ENCODE measurements around the gene SLIT3. TPM values are rescaled to one million over a fixed set of nuclear protein-coding genes. Genes with fewer than 3 reads are reported as not detected.

Gene SLIT3
- total RNA-seq, 1 donor from 2014 or later = 40.2 TPM

DNA sequence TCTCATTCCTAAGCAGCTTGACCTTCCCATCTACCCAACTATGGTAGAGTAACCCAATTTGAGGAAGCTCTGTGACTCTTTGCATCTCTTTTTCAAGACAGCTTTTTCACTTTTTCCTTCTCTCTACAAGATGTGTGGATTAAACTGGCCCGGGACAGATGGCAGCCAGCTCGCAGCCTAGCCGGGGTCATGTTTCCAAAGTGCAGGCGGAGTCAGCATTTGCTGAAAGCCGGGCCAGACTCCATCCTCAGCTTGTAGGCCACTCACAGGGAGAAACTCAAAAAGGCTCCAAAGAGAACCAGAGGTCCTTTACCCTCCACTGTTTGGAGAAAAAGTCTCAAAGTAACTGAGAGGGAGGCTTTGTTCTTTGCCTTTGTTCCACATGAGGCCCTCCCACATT, 435.0 kb downstream of the SLIT3 start:
- DNase-seq (ENCODE audit: low spot score) = no peak

DNA sequence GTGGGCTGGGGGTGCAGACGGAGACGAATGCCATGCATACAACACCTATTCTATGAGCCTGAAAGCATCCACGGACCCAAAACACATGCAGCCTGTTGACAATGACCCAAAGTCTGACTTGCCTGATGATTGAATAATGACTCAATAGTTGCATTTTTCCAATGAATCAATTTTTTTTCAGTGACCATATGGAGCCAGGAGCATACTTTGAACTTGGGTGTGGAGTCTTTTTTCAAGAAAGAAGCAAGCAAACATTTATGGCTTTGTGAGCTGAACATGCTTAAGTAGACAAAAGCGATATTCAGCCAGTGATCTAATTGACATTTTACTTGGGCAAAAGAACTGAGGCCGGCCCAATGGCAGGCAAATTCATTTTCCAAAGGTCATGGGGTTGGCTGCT, 437.9 kb downstream of the SLIT3 start:
- DNase-seq (ENCODE audit: low spot score) = no peak

DNA sequence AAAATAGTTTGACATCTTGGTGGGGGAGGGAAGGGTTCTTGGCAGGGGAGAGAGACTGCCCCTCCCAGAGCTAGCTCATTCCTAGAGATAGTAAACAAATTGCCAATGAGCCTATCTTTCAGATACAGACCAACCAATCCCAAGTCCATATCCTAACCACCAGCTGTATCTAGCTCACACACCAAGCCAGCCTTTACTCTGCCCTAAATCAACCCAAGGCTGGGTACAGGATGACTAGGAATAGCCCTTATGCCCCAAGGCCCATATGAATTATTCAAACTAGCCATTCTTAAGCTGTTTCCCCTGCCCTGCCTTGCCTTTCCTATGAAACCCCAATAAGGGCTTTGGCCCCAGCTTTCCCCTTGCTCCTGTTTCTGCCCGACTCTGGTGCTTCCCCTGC, 440.4 kb downstream of the SLIT3 start:
- no peak for DNase-seq (ENCODE audit: low spot score)

DNA sequence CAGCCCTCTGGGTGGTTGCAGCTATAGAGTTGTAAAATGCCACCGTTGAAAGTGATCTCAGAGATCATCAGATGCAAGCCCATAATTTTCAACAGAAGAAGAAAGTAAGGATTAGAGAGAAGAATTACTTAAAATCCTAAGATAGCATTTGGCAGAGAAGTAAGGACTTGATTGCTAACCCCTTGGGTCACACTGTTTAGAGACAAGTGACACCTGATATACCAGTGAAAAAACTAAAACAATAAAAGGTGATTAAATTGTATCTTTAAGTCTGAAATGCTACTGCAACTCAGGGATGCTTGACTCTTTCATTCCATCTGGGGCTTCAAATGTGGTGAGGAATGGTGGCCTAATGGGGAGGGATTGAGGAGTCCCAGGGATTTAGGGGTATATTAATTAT, 440.9 kb downstream of the SLIT3 start:
- no peak for DNase-seq (ENCODE audit: low spot score)

DNA sequence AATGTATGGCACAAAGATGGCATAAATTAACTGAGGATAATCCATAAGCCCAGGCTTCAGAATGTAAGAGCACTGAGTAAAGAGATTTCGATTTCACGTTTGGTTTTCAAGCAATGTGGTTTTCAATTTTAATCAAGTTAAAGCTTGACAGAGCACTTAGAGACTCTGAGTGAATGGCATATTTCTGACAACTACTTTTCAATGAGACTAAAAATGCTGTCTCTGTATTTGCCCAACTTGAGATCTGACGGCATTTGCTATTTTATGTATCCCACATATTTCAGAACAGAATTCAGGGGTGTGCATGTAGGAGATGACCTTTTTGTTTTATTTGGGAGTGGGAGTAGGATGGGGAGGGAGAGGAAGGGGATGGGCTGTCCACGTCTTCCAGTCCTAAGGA, 441.5 kb downstream of the SLIT3 start:
- no peak for DNase-seq (ENCODE audit: low spot score)

DNA sequence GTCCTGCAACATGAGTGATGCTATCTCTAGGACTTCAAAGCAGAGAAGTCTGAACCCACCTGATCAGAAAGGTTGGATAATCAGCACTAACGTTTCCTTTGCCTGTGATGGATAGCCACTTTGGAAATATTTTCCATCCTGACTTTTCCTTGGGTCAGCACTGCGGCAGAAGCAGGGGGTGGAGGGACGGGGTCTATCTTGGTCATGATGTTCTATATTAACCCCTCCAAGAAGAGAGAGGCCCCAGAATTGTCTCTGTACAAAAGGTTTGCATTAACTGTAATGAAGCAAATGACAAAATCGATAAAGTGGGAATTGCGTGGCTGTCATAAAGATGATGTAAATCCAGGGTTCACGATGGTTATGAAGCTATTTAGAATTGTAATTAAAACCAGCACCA, 441.9 kb downstream of the SLIT3 start:
- no peak for DNase-seq (ENCODE audit: low spot score)

DNA sequence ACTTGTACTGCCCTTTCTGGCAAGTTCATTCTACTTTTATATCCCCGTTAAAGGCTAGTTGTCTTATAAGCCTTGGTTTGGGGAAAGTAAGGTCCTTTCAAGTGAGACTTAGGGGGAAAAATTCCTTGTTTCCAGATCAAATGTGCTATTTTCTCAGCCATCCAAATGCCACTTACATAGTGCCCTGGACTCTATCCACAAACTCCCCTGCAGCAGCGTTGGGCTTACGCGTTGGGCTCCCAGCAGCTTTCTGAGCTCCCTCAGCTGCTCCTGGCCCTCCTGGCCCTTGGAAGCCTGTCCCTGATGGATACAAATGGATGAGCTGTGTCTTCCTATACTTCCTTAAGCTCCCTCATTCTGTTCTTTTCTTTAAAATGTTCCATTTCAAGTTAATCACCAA, 442.6 kb downstream of the SLIT3 start:
- DNase-seq (ENCODE audit: low spot score) = no peak

DNA sequence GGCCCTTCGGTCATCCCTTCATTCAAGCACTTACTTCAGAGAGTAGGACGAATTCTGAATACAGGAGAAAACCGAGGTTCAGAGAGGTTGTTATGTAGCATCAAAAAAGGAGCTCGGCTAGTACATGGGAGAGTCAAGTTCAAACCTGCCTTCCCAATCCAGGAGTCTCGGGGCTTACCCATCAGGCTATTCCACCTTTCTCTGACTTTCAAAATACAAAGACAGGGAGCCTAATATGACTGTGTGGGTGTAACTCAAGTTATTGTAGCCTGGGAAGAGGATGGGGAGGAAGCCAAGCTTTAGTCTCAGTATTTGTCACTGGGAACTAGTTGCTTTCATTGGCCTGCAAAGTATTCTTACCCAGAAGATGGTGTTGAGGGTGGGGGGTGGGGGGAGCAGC, 447.0 kb downstream of the SLIT3 start:
- DNase-seq (ENCODE audit: low spot score) = no peak

DNA sequence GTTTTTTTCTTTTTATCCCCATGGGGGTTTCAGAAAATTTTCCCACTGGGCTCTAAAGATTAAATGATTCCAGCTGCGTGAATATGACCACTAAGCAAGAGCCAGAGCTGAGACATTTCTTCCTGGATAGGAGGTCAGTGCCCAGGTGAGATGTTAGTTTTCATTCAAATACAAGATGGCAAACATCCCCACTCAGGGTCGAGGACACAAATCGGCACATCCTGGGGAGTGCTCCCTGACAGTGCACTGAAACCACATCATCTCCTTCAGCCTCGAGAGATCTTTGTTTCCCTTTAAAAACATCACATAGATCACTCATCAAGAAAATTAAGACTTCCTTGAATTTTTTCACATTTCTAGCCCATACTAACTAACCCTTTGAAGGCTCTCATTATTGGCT, 448.6 kb downstream of the SLIT3 start:
- DNase-seq (ENCODE audit: low spot score) = no peak

DNA sequence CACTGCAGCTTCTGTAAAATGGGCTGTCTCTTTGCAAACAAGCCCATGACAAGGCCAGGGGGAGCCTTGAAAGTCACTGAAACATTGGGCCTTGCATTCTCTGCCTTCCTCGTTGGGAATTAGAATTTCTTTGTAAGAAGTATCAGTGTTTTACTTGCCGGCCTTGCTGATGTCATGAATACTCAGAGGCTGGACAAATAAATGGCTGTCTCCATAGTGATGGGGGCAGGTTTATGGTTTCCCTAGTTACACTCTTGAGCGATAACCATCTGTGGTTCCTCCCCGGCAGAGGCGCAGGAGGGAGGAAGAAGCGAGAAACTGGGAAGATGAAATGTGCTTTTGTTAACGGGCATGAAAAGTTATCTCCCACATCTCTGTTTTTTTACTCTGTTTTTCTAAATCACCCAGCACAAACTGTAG, 449.0 kb downstream of the SLIT3 start:
- no peak for DNase-seq (ENCODE audit: low spot score)

DNA sequence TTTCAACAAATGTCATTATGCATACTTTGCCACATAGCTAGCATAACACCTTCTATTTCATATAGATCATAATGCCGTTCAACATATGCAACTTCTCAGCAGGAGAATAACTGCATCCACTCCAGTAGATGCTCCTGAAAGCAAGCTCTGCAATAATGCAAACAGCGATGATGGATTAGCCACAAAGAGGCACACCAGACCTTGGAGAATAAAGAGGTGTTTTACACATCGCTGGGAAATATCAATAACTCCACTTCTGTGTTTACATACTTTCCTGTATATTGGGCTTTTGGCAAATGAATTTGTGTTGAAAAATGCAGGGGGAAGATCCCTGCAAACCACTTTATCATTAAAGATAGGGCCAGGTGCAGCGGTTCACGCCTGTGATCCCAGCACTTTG, 450.3 kb downstream of the SLIT3 start:
- DNase-seq (ENCODE audit: low spot score) = no peak

DNA sequence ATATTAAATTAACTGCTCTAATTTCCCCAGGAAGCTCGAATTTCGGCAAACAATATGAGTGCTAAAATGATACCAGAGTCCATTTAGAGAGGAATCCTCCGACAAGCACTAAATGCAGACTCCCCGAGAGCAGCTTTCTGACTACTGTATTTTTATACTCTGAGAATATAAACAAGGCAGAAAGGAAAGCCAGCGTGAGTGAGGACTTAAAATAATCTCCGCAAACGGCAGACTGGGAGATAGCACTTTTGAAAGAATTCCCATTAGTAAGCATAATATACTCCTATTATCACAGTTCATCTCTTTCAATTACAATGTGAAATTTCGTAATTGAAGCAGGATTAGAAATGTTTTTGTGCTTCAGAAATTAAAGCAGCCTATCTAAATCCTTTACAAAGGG, 452.4 kb downstream of the SLIT3 start:
- no peak for DNase-seq (ENCODE audit: low spot score)

DNA sequence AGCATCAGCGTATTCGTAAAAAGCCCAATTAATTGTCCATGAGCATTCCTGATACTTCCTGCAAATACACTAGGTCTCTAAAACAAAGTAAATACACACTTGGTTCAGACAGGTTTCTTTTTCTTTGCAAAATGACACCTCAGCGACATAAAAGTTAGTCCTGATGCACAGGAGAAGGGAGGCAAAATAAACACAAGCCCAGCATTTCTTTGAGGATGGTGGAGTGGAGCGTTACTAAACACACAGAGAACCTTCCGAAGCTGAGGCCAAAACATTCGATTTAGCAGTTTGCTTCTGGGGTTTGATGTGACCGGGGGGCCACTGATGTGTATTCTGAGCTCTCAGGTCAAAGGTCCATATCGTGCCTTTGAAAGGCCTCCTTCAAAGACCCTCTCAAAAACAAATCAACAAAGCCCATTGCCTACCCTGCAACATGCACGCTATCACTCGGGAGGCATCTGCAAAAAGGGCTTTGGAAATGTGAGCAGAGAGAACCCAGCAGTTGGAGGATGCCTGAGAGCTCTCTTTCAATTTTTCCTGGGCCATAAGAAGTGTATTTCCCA, 453.3 kb downstream of the SLIT3 start:
- DNase-seq (ENCODE audit: low spot score) = no peak

DNA sequence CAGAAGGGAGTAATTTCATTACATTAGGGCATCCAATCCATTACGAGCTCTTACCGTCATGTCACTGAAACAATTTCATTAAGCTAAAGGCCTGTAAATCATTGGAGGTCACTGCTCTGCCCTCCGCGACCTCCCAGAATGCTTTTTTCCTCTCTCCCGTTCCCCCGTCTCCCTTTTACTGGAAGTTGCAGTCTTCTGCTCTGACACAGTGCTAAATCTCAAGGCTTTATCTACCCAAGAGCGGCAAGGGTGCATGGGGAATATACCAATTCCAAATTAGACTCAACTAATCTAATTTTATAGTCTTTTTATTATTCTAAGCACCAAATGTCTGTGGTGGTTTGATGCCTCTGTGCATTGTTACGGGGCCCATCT, 456.0 kb downstream of the SLIT3 start:
- DNase-seq (ENCODE audit: low spot score) = no peak

DNA sequence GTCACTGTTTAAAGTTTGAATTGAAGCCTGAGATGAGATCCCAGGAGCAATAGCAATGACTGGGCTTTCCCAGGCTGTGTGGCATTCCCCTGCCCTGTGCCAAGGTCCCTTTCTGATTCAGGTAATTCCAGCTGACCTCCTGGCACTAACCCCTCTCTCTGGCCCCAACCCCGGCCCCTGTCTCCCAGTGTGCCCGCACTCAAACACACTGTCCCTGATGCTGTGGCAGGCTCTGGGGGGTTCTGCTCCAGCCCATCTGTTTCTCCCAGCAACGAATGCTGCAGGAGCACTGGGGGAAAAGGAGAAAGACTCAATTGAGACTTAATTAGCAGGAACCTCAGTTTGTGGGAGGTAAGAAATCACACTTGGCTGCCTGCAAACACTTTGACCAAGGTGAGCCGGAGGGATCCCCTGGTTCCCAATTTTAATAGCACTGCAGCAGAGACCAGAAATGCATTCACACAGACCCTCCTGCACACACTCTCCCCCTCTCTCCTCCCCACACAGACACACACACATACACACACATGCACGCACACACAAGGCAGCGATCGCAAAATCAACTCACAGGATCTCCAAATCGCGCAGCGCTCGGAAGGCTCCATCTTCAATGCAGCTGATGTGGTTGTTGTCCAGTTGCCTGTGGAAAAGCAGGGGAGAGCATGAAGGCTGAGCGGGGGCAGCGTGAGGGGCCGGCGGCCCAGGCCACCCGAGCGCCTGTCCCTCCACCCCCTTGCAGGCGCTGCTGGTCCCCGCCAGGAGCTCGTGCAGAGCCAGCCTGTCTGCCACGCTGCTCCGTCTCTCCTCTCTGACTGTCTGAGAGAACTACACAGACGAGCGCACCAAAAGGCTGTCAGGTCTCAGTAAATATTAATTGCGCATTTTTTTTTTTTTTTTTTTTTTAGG, 456.7 kb downstream of the SLIT3 start:
- no peak for DNase-seq (ENCODE audit: low spot score)

DNA sequence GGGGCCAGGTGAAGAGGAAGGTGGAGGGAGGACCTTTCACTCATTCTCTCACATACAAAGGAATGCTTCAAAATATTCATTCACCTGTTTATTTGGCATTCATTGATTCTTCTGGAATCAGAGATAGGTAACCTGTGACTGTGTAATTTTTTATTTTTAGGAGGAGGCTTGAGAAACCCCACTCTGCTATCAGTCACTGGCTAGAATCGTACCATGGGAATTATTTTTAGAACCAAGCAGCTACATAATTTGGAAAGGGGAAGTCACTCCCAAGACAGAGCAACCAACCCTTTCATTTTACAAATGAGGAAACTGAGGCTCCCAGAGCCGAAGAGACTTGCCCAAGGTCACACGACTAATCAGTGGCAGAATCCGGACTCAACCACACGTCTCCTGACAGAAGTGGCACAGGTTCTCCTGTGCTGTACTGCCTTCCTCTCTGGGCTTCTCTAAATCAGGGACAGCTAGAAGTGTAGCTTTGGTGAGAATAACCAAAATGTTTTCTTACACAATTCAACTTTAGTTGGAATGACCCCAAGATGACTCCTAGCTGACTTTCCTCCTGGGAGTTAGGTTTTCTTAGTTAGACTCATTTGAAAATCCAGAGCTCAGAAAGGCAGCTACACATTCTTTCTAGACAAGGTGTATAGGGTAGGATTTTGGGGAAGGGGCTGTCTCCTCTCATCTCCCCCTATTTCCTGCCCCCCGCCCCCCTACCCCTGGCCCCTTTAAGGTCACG, 457.5 kb downstream of the SLIT3 start:
- DNase-seq (ENCODE audit: low spot score) = no peak

DNA sequence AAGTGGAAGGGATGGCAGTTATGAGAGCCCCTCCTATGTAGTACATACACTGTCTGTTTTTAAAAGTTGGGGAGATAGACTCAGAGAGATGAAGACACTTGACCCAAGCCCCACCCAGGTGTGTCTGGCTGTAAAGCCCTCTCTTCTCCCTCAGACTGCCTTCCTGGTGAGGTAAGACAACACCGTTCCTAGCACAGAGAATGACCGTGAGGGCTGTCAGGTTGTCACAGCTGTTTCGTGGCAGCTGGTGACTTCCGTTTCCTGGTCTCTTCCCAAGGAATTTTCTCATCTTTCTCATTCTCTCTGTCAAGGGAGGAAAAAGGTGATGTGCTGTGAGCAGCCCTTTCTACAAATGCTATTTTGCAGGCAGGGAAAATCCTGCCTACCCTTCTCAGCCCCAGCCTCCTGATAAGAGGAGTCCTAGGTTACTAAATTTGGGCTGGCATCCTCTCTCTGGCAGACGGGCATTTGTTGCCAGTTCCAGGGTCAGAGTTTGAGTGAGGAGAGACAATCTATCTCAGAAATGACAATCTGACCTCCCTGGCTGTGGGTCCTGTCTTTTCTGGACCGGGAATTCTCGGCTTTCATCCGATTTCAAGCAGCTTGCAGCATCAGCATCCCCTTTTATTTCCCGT, 458.3 kb downstream of the SLIT3 start:
- DNase-seq (ENCODE audit: low spot score) = no peak

DNA sequence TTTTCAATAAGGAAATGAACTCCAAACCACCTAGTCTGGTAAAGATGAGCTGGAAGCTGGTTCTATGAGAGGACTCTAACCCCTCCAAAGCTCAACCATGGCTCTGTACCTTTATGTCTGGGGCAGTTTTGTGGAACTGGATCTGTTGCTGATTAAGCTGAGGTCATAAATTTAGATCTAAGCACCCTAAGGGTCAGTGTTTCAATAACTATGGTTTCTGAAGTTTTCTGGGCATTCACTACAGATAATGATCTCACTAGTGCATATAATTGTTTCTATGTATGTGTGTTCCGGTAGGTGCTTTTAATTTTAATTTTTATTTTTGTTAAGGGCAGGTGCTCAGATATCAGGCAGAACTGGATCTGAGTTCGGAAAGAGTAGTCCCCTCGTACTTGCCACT, 463.1 kb downstream of the SLIT3 start:
- no peak for DNase-seq (ENCODE audit: low spot score)

DNA sequence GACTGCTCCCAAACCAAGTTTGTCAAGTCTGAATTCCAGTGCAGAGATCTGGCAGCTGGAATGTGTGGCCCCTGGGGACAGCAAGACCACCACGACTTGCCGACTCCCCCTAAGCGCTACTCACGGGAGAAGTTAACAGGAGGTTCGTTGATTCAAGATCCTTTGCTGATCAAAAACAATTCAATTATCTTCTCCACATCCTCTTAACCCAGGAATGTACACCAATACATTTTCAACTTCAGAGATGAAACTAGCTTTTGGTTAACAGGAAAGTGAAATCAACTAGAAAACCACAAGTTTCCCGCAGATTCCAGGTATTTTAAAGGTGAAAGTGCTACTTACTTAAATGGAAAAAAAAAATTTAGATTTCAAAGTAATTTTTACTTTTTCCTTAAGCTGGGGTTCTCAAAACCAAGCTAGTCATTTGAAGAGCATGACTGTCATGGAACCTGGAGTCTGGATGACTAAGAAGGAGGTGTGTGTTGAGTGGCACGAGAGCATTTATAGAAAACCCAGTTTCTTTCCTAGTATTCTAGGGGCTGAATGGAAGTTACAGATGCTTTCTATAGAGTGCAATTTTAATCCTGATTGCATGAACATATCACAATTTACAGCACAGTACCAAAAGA, 464.2 kb downstream of the SLIT3 start:
- no peak for DNase-seq (ENCODE audit: low spot score)

DNA sequence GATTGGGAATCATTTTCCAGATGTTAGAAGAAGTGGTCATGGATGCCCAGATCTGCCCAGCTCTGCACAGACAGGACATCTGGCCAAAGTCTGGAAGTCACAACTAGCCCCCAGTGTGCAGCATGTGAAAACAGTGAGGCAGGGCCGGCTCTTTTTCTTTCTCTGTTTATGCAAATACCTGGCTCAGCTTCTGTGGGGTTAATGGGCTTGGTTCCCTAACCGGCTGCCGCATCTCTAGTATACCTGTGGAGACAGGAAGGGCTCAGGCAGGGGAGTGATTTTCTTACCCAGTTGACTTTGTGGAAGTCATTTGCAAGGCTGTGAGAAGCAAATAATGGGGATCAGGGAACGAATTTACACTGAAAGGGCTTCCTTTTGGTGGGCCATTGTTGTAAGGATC, 467.0 kb downstream of the SLIT3 start:
- no peak for DNase-seq (ENCODE audit: low spot score)

DNA sequence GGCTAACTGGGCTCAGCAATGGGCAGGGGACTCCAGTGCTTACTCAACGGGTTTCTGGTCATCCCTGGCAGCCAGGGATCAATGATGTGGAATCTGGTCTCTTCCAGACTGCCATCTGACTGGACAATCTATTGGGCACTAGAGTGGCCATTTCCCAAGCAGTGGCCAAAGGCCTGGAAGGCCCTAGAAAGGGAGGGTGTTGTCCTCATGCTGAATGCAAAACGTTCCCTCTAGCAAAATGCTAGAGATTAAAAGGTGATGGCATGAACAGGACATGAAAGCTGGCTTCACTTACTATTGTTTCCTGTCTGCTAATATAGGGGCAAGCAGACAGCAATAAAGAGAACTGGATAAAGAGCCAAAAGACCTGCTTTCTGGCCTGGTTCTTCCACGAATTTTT, 467.6 kb downstream of the SLIT3 start:
- no peak for DNase-seq (ENCODE audit: low spot score)

DNA sequence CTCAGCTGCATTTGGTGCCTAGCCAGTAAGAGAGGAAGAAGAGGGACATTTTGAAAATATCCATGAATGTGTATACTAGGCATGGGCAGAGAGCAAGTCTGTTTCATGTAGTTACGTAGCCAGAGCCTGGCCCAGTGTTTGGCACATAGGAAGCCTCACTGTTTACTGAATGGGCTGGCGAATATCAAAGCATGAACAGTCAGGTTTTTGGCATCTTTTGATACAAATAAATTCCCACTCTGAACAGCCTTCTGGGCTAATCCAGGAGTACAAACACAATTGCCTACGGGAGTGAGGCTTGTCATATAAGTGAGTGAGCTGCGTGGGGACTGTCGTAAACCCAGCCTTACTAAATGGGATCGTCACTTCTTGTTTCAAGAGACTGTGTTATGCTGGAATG, 468.6 kb downstream of the SLIT3 start:
- DNase-seq (ENCODE audit: low spot score) = no peak
